Measurements from ENCODE around the gene MRPL43.

DNA sequence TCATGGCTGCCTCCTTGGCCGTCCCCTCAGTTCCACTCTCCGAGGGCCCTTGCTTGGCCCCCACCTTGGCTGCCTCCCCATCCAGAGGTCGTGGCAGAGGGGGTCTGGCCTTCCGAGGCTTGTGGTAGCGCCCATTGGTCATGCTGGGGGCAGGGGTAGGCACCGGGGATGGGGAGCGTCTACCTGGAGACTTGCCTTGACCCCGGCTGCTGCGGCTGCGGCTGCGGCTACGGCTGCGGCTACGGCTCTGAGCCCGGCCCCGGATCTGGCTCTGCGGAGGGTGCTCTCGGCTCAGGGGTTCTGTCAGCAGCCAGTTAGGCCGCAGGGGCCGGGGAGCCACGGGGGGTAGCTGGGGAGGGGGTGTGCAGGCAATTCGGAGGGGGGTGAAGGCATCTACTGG, 23.0 kb upstream of the MRPL43 start:
- TF ChIP-seq POLR2A (IDR thresholded peaks at IDR 0.05) (no peak), CTCF (IDR thresholded peaks at IDR 0.05) (no peak)

Data from right lobe of liver (tissue), 4 donors.